HG02623 (cell line): ENCODE results near the gene TSPAN31.

ENCODE experiments used
- ATAC-seq: cut with Tn5 transposase; IDR thresholded peaks from one replicate; pipeline ENCODE4 v1.9.1; 2021; ENCODE audit warnings: moderate library complexity; ENCODE audit not compliant: unreplicated experiment

The TSPAN31 gene

GRCh38 chr12:57751788-57752667 is 7.2 kb downstream of the TSPAN31 start, which contains the start of gene CDK4:
CDK4 (minus strand) TSS chr12:57752310; CDS start chr12:57751717, 593 bp downstream.
- peak; percentile 66 for ATAC-seq

- ATAC-seq, result no peak
These were observed 7.8 kb downstream of the TSPAN31 start for GRCh38 chr12:57752668-57753000.

GRCh38 chr12:57753756-57754337 is 9.0 kb downstream of the TSPAN31 start:
- ATAC-seq, result no peak

GRCh38 chr12:57754411-57755193 is 9.8 kb downstream of the TSPAN31 start, which contains the start of gene MARCHF9:
MARCHF9 (plus strand) TSS chr12:57755103; CDS start chr12:57755529, 426 bp downstream.
- peak; percentile 33 for ATAC-seq

- no peak for ATAC-seq
These were observed 10.3 kb downstream of the TSPAN31 start for GRCh38 chr12:57755194-57755453.

- no peak for ATAC-seq
These were observed 10.9 kb downstream of the TSPAN31 start for GRCh38 chr12:57755454-57756372.

GRCh38 chr12:57756406-57757341 is 11.8 kb downstream of the TSPAN31 start:
- no peak for ATAC-seq

GRCh38 chr12:57757771-57758170 is 12.9 kb downstream of the TSPAN31 start:
- ATAC-seq, result no peak

- no peak for ATAC-seq
These were observed 13.9 kb downstream of the TSPAN31 start for GRCh38 chr12:57758552-57759359.

- ATAC-seq, result no peak
These were observed 14.6 kb downstream of the TSPAN31 start for GRCh38 chr12:57759360-57759980.

GRCh38 chr12:57760347-57760982 is 15.6 kb downstream of the TSPAN31 start:
- no peak for ATAC-seq

GRCh38 chr12:57761391-57761998 is 16.7 kb downstream of the TSPAN31 start:
- ATAC-seq, result no peak

GRCh38 chr12:57762463-57762862 is 17.6 kb downstream of the TSPAN31 start:
- ATAC-seq, result no peak

GRCh38 chr12:57763881-57764661 is 19.2 kb downstream of the TSPAN31 start:
- no peak for ATAC-seq

GRCh38 chr12:57764662-57765002 is 19.8 kb downstream of the TSPAN31 start:
- ATAC-seq, result no peak

- peak; percentile 56 for ATAC-seq
These were observed 20.3 kb downstream of the TSPAN31 start for GRCh38 chr12:57765003-57765697.
